HG02973 (cell line): ENCODE data around the gene IL1RAPL1.
"Not testable (repeated sequence)": the region's sequence is repeated elsewhere in the genome, so short reads cannot be mapped to it uniquely, and the experiment has no call there.

Experiments used
- ATAC-seq: cut with Tn5 transposase; IDR thresholded peaks from one replicate; pipeline ENCODE4 v1.9.1; 2021; ENCODE audit warnings: moderate library complexity; ENCODE audit not compliant: unreplicated experiment

IL1RAPL1 gene

DNA sequence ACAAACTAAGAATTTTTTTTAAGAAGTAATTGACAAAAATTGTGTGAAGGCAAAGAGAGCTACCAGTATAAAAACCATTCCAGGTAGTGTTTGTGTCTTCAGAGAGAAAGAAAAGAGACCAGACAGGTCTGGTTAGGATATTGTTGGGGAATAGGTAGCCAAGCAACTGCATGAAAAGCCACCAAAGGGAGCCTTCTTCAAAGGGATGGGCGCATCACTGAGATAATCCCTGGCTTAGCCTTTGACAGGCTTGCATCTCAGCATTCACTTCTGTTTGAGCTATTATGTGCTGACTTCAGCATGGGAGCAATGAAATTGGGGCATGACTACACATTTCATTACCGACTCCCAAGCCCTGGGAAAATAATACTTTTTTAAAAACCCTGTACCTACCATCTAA lies 496.6 kb downstream of the IL1RAPL1 start:
- no peak for ATAC-seq

DNA sequence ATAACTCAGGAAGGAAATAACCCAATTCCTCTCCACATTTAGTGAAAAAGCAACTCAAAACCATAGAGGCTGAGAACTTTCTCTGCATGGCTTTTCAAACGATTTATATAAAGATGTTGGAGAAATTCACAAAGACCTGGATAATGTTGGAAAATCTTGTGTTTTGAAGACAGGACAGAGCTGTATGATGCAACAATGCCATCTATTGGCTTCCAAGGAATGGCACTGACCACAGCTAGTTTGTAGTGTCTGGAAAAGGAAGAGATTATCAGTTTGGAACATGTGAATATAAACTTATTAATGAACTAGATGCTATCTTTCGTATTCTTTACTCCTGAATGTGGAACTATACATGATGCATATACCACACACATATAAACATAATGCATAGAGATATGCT lies 503.6 kb downstream of the IL1RAPL1 start:
- ATAC-seq, result no peak

DNA sequence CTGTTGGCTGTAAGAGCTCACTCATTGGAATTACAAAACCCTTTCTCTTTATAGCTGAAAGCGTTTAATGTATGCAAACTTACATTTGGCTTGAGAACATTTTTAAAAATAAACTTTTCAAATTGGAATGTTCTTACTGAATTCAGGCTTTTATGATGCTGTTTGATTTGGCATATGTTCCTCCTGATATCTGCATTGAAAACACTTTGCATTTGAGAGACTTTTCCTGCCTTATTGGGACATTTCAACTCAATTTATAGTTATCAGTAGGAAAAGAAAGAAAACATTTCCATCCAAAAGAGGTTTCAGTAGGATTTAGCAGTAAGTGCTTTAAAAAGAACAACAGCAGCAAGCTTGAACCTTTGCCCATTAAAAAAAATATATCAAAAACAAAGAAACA lies 520.0 kb downstream of the IL1RAPL1 start:
- no peak for ATAC-seq

DNA sequence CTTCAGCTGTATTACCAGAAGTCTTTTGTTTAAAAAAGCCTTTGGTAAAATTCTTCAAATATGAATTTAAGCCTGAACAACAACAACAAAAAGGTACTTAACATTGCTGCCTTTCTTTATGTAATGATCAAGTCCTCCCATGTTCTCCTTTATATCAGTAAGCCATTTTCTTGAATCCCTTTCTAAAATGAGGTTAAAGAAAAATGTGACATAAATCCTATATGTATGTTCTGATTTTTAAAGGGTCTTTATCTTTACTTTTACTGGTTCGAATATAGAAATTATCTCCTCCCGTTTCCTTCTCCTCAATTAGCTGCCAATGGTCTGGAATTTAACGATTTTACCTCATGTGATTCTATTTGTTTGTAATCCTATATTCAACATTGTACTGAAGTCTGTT lies 522.8 kb downstream of the IL1RAPL1 start:
- ATAC-seq, result no peak

DNA sequence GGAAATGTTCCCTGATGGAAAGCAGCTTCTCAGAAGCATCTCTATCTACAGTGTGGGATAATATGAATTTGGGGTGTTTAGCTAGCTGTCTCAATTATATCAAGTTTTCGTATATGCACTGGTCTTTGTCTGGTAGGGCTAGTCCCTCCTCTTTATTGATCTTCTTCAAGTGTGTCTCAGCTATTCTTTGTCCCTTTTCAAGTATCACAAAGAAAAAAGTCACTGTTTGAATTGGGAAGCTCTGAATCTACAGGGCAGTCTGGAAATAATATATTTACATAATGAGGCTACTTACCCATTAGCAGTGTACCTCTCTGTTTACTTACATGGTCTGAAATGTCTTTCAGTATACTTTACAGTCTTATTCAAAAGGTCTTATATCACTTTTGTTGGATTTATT lies 526.0 kb downstream of the IL1RAPL1 start:
- ATAC-seq, result no peak

DNA sequence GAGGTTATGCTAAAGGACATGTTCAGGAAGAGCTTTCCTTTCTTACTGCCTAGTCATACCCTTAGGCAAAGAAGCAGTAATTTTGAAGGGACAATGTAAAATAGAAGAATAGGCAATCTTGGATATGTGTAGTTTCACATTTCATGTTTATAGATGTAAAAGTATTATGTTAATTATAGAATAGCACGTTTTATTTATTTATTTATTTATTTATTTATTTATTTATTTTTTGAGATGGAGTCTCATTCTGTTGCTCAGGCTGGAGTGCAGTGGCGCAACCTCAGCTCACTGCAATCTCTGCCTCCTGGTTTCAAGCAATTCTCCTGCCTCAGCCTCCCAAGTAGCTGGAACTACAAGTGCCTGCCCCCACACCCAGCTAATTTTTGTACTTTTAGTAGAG lies 535.6 kb downstream of the IL1RAPL1 start:
- ATAC-seq, result not testable (repeated sequence)

DNA sequence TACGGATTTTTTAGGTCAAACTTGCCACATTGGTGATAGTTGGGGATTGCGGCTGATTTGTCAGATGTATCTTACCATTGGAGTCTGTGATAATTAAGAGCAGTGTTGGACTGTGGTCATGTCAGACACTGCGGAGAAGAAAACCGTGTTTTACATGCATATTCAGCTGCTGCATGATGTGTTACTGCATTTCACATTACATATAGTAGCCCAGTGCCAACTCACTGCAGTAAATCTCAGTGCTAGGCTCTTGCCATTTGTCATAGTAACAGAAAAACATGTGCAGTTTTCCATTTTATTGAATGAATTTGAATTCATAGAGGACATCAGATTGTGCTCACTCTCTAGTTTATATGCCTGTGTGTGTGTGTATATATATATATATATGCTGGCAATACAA lies 543.7 kb downstream of the IL1RAPL1 start:
- no peak for ATAC-seq

DNA sequence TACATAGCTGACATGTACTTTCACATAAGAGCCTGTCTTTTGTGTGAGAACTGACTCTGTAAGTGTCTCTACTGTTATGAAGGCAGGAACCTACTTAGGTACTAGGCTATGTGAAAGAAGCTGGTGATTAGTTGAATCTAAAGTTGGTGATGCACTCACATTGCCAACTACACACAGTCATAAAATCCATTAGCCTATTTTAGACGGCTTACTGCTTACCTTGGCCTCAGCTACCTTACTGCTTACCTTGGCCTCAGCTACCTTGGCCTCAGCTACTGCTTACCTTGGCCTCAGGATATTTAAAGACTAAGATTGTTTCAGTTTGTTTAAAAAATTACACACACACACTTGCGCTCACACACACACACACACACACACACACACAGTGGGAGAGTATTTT lies 549.7 kb downstream of the IL1RAPL1 start:
- ATAC-seq, result no peak

DNA sequence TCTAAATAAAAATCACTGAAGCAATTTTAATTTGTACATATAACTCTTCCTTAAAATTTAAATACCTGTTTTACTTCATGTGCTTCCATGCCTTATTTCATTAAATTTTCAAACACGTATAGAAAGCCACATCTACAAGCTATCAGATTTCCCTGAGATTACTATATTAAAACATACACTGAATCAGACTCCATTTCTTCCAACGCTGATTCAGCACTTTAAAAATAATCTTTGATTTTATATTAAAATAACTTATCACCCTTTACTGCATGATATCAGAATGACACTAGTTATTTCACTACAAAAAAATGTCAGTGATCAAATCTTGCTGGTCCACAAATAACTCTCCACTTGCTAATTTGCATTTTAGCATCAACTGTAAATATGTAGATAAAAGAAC lies 550.8 kb downstream of the IL1RAPL1 start:
- ATAC-seq, result no peak

DNA sequence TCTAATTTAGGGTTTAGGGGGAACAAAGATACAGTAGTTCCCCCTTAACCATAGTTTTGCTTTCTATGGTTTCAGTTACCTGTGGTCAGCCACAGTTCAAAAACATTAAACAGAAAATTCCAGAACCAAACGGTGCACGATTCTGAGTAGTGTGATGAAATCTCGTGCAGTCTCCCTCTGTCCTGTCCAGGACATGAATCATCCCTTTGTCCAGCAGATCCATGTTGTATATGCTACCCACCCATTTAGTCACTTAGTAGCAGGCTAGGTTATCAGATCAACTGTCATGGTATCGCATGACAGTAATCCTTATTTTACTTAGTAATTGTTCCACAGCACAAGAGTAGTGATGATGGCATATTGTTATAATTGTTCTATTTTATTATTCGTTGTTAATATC lies 556.1 kb downstream of the IL1RAPL1 start:
- no peak for ATAC-seq

DNA sequence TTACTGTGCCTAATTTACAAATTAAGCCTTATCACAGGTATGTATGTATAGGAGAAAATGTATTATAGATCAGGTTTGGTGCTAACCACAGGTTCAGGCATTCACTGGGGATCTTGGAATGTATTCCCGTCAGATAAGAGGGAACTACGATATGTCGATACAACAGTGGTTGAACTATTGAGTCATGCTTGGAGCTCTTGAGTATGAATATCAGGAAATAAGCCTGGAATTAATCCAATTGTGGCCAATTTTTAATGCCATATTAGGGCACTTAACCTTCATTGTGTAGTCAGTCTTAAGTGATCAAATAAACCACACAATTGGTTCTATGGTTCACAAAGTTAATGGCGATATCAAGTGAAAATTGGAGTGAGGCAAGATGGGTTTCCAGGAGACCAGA lies 556.5 kb downstream of the IL1RAPL1 start:
- no peak for ATAC-seq

DNA sequence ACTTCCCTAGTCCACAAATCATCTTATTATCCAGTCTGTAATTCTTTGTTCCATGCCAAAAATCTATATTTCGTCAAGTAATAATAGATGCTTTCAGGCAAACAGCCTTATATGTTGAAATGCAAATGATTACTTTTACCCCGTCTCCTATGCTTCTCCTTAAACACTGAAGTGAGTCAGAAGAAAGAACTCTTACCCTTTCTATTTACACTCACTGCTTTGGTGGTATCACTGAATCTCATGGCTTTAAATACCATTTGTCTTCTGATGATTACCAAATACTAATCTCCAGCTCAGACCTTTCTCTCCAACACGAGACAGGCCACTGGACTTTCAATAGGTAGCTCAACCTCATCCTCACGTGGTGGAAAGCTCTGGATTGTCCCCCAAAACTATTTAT lies 558.1 kb downstream of the IL1RAPL1 start:
- no peak for ATAC-seq

DNA sequence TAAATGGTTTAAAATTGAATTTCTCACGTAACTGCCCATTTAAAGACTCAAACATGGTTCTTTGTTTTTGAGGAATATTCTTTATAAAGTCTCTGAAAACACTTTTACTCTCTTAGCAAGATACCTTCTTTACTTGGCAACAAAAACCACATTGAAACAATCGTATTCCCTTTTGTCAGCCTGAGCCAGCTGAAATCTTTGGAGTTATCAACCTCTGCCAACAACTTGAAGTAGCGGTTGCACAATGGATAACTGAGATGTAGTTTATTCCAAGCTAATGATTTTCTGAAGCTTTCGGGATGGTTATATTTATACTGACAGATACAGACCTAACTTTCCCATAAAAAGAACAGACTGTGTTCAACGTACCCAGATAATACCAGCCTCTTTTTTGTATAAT lies 561.3 kb downstream of the IL1RAPL1 start:
- ATAC-seq, result no peak

DNA sequence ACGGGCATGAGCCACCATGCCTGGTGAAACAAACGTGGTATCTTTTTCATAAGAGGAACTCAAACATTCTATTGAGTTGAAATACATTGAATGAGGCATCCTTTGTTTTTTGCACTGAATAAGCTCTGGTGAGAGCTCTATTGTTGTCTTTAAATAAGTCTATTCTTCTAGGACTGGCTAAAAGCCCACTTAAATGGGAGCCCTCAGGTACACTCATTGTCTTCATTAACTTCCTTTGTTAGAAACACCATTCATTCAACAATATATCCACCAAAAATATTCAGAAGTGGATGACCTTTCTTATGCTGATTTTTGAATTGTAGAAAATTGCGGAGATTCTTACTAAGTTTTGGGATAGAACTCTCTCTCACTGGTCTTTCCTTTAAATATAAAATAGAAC lies 568.0 kb downstream of the IL1RAPL1 start:
- ATAC-seq, result no peak

DNA sequence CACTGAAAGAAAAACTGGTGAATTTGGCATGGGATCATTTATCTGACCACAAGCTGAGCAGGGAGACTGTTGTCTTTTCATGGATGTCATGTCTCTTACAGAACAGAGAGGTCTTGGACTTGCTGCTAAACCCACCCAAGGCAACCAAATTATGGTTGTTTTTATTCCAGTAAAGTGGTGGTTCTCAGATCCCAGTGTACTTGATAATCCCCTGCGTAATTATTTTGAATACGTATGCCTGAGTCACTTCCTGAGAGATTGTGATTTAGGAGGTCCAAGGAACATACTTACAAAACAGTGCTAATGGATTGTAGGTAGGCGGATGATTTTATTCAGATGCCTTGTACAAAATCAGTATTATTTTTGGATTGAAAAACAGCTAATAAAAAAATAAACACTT lies 585.6 kb downstream of the IL1RAPL1 start:
- no peak for ATAC-seq

DNA sequence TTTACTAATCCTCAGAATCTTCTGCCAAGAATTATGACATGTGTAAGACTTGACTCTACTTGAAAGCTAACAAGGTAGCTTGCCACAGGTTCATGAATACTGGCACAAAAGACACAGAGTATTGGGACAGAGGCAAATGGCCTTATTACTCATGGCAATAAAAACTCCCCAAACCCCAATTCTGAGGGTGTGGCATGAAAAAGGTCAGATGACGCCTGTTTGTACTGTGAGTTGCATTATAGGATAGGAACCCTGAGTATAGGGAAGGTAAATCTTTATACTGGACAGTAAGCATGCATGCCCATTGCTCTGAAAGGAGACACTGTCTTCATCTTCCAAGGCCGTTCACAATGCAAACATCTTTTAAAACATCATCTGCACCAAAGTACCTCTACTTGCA lies 600.0 kb downstream of the IL1RAPL1 start:
- no peak for ATAC-seq

DNA sequence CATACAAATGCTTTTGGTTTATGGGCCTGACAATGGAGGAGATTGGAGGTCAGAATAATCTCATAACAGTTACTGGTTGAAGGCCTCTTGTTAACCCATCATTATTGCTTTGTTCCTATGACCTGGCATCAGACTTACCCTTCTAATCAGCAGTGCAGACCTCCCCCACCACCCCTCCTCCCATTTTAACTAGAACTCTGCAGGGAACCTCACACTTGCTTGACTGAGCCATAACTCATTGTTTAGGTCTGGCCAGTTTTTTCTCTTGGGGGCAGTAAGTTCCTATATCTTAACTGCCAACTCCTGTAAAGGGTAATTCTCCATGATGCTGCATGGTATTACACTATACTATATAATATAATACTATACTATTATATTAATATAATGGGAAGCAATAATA lies 609.3 kb downstream of the IL1RAPL1 start:
- ATAC-seq, result no peak

DNA sequence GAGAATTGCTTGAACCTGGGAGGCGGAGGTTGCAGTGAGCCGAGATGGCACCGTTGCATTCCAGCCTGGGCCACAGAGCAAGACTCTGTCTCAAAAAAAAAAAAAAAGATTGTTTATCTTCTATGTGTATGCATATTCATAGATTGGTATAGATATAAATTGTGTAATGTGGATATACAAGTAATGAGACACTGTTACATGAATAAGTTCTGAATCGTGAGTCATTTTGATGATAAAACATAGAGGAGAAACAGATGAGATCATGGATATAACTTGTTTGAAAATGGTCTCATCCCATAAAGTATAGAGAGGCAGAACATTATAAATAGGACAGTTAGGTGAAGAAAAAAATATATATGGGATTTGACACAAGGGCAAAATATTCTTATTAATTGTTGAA lies 628.0 kb downstream of the IL1RAPL1 start:
- no peak for ATAC-seq

DNA sequence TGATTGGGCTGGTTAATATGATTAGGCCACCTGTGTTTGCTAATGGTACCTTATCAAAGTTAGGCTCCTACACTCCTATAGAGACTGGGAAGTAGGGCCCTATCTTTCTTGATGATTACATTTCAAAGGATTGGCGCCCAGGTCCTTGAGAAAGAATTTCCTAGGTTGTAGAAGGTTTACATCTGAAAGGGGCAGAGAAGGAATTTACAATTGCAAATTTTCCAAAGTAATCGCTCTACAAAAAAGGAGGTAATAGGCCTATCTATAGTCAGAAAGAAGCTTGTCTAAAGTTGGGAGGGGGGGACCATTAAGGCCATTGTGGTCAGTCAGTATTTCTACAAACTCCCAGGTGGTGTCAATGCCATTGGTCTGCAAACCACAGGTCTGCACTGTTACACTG lies 638.4 kb downstream of the IL1RAPL1 start:
- no peak for ATAC-seq

DNA sequence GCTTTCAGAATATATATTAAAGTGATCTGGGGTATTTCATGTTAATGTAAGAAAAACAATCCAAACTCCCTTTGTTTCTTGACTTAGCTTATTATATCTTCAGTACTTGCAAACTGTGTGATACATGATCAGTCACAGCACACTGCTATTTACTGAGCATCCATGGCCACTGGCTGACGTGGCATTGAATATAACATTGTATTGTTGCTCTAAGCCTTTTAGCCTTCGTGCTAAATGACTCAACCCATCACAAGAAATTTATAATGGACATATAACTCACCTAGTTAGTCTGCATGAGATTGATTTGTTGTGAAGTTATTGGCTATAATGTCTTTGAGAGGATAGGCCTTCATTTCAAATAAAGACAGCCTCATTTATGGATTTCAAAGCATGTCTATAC lies 642.6 kb downstream of the IL1RAPL1 start:
- no peak for ATAC-seq

DNA sequence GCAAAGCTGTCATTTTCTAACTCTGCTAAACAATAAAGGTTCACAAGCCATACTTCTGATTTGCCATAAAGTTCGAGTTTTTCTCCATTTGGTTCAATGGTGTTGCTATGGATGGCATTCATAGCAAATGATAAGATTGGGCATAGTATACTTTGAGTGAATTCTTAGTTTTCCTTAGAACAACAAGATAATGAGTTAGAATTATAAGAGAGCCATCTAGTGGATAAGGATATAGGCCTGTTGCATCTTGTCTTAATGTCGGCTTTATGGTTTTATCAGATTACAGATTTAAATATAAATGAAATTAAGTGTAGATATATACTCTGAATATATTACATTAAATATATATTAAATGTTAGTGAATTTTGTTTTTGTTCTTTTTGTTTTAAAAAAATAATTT lies 644.6 kb downstream of the IL1RAPL1 start:
- no peak for ATAC-seq

DNA sequence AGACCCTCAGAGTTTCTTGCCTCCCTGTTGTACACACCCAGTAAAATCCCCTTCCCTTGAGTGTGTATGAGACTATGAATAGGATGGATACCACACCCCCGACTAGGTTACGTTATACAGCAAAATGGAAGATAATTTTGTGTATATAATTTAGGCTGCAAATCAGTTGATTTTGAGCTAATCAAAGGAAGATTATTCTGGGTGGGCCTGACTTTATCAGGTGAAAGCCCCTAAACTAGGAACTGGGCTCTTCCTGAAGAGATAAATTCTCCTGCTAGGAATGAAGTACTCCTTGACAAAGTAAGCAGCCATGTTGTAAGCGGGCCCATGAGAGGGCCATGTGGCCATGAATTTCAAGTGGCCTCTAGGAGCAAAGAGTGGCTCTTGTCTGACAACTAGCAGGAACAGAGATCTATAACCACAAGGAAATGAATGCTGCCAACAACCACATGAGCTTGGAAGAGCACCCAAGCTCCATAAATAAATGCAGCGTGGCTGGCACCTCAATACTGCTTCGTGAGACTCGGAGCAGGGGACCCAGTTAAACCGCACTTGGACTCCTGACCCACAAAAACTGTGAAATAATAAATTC lies 646.4 kb downstream of the IL1RAPL1 start:
- ATAC-seq, result no peak

DNA sequence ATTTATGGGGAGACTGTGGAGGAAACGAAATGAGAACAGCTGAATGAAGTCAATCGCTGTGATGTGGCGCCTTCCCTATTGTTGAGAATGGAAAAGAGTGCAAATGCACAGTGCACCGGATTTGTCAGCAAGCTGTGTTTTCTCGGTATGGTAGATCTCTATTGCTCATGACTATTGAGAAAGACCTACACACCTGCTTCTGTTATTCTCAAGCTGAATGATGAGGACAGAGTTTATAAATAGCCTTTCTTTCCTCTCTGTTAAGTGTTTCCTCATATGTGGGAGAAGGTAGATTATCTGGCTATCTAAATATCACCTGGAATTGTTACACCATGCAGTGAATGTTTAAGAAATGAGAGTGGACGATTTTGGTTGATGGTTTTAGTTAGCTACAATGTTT lies 650.7 kb downstream of the IL1RAPL1 start:
- no peak for ATAC-seq

DNA sequence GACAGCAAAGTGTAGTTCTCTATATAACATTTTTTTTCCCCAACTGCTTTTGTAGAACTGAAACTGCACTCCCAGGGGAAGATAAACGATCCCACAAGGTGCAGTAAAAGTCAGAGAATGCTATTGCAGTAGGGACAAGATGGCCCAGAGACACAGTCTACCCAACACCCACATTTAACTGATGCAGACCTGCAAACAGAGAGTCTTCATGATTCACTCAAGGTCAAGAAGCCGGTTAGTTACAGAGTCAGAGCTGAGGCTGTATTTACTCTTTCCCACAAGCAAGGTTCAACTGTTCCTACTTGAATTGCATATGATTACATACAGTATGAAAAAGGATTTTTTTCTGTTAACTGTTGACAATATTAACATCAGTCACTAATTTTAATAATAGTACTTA lies 654.6 kb downstream of the IL1RAPL1 start:
- no peak for ATAC-seq
